ENCODE data around the gene CSNK2A1. TPM values are rescaled to one million over a fixed set of nuclear protein-coding genes. Genes with fewer than 3 reads are reported as not detected.
A peak's percentile ranks its signal among the peaks of the same experiment; 100 is the strongest.

CSNK2A1 gene
- total RNA-seq, 1 experiment from 2014 or later, result 205 TPM

- BruUV-seq (replicated peaks), result no TSS peak
- H3K9me3 ChIP-seq, result peaks cover 55% of the 10 kb centered on the region
- peaks cover 68% of the 10 kb centered on the region for H3K9me3 Mint-ChIP-seq (ENCODE audit: unreplicated experiment)
Observed at GRCh38 chr20:469746-470490, 73.7 kb downstream of the CSNK2A1 start.

GRCh38 chr20:467755-468154 lies 75.8 kb downstream of the CSNK2A1 start:
- H3K36me3 Mint-ChIP-seq (ENCODE audit: insufficient read depth, unreplicated experiment), result peaks cover 33% of the 10 kb centered on the region
- ChIA-PET POLR2A (no interaction called here), CTCF (no interaction called here)
- H3K9me3 ChIP-seq, result peaks cover 42% of the 10 kb centered on the region
- H3K9me3 Mint-ChIP-seq (ENCODE audit: unreplicated experiment), result peaks cover 48% of the 10 kb centered on the region
- TF ChIP-seq CTCF (IDR thresholded peaks at IDR 0.05; ENCODE audit: insufficient read depth in 1 of 2, low read depth in 1 of 2, low read length in 1 of 2, severe bottlenecking in 1 of 2, unreplicated experiment in 1 of 2), result no peak
- H3K27me3 Mint-ChIP-seq (ENCODE audit: insufficient read depth, unreplicated experiment), result no peaks in the 10 kb centered on the region
- H3K4me3 ChIP-seq (ENCODE audit: low read depth, low read length), result no peak overlapping the region
- peaks cover 21% of the 10 kb centered on the region for H3K4me1 Mint-ChIP-seq (ENCODE audit: low read depth, unreplicated experiment)
- BruUV-seq (replicated peaks), result no TSS peak
- no peak for DNase-seq
- H3K27ac Mint-ChIP-seq (ENCODE audit: unreplicated experiment), result no peak overlapping the region
- H3K27me3 ChIP-seq (replicated peaks; ENCODE audit: control insufficient read depth, insufficient read depth, low read length), result no peaks in the 10 kb centered on the region
- intact Hi-C loops (cut with micrococcal nuclease; ENCODE audit: unreplicated experiment), result no loop called here
- no peaks in the 10 kb centered on the region for H3K36me3 ChIP-seq (ENCODE audit: control insufficient read depth, insufficient read depth, low read length)
- H3K4me1 ChIP-seq, result peaks cover 14% of the 10 kb centered on the region
- H3K4me3 Mint-ChIP-seq (ENCODE audit: unreplicated experiment), result no peak overlapping the region

More at GRCh38 chr20:469746-470490, 73.7 kb downstream of the CSNK2A1 start:
- H3K36me3 ChIP-seq (ENCODE audit: control insufficient read depth, insufficient read depth, low read length), result peaks cover 3% of the 10 kb centered on the region; the same call in 1 of the 2 replicates
- peaks cover 18% of the 10 kb centered on the region for H3K4me1 ChIP-seq
- intact Hi-C loops (cut with micrococcal nuclease; ENCODE audit: unreplicated experiment), result no loop called here
- Mint-ChIP-seq H3K4me1 (ENCODE audit: low read depth, unreplicated experiment) (peaks cover 30% of the 10 kb centered on the region), H3K36me3 (ENCODE audit: insufficient read depth, unreplicated experiment) (peaks cover 49% of the 10 kb centered on the region), H3K4me3 (ENCODE audit: unreplicated experiment) (no peak overlapping the region), H3K27ac (ENCODE audit: unreplicated experiment) (no peak overlapping the region), H3K27me3 (ENCODE audit: insufficient read depth, unreplicated experiment) (no peaks in the 10 kb centered on the region)
- H3K4me3 ChIP-seq (ENCODE audit: low read depth, low read length), result no peak overlapping the region
- no peaks in the 10 kb centered on the region for H3K27me3 ChIP-seq (replicated peaks; ENCODE audit: control insufficient read depth, insufficient read depth, low read length)
- POLR2A ChIA-PET, result no interaction called here
- CTCF ChIA-PET, result no interaction called here
- no peak for TF ChIP-seq CTCF (IDR thresholded peaks at IDR 0.05; ENCODE audit: insufficient read depth in 1 of 2, low read depth in 1 of 2, low read length in 1 of 2, severe bottlenecking in 1 of 2, unreplicated experiment in 1 of 2)
- no peak for DNase-seq

GRCh38 chr20:462199-462991 lies 81.2 kb downstream of the CSNK2A1 start, which contains the start of gene TBC1D20:
TSS of gene TBC1D20 (minus strand) at chr20:462533. CDS start at chr20:462405, 128 bp downstream.
- ChIA-PET CTCF (no interaction called here), POLR2A (interaction anchor here (1.0 to 1.8 kb wide), 3 partner anchors 55 to 115 kb away, joined by 5 to 8 read pairs (median 5); no protein-coding TSS in a partner anchor)
- Histone ChIP-seq H3K9me3 (peaks cover 4% of the 10 kb centered on the region; the same call in 1 of the 2 replicates), H3K36me3 (ENCODE audit: control insufficient read depth, insufficient read depth, low read length) (no peaks in the 10 kb centered on the region), H3K4me1 (peaks cover 15% of the 10 kb centered on the region), H3K27me3 (replicated peaks; ENCODE audit: control insufficient read depth, insufficient read depth, low read length) (no peaks in the 10 kb centered on the region), H3K4me3 (ENCODE audit: low read depth, low read length) (peak within 1 kb of the TSS; percentile 74)
- H3K9me3 Mint-ChIP-seq (ENCODE audit: unreplicated experiment), result peaks cover 7% of the 10 kb centered on the region
- DNase-seq, result peak; percentile 84 to 91
- no peaks in the 10 kb centered on the region for H3K27me3 Mint-ChIP-seq (ENCODE audit: insufficient read depth, unreplicated experiment)
- peaks cover 14% of the 10 kb centered on the region for H3K36me3 Mint-ChIP-seq (ENCODE audit: insufficient read depth, unreplicated experiment)
- no TSS peak for BruUV-seq (replicated peaks)
- intact Hi-C loops (cut with micrococcal nuclease; ENCODE audit: unreplicated experiment), result loop anchor here (2.0 to 5.0 kb wide), 2 partner anchors 16 to 60 kb away; no protein-coding TSS in a partner anchor
- H3K27ac Mint-ChIP-seq (ENCODE audit: unreplicated experiment), result peak within 1 kb of the TSS; percentile 94
- TF ChIP-seq CTCF (IDR thresholded peaks at IDR 0.05; ENCODE audit: insufficient read depth in 1 of 2, low read depth in 1 of 2, low read length in 1 of 2, severe bottlenecking in 1 of 2, unreplicated experiment in 1 of 2), result no peak
- H3K4me1 Mint-ChIP-seq (ENCODE audit: low read depth, unreplicated experiment), result peaks cover 15% of the 10 kb centered on the region
- H3K4me3 Mint-ChIP-seq (ENCODE audit: unreplicated experiment), result peak within 1 kb of the TSS; percentile 98
